Spleen (tissue), 11 donors: ENCODE results near the gene KREMEN1. TPM values are rescaled to one million over a fixed set of nuclear protein-coding genes. Genes with fewer than 3 reads are reported as not detected.

Source experiments
- DNase-seq: peaks from one replicate; pipeline ENCODE4 v3.0.0-alpha.2; 2020
- H3K27ac ChIP-seq, 8 donors: fragments of 200-600 bp; sonication (generic) in 7 of 8; 1 replicate in 4 of 8; 2 replicates in 4 of 8; pipeline versions ENCODE4 v1.5.0 to v1.8.0; 2016 to 2021; ENCODE audit warnings: inconsistent platforms in 4 of 8, mild to moderate bottlenecking in 4 of 8, moderate library complexity in 1 of 8
- H3K27me3 ChIP-seq, 7 donors: fragments of 200-600 bp; sonication (generic) in 6 of 7; replicated peaks in 1 of 7; 1 replicate in 4 of 7; 2 replicates in 3 of 7; pipeline versions ENCODE4 v1.5.0 to v1.8.0; 2016 to 2021; ENCODE audit warnings: inconsistent platforms in 3 of 7, mild to moderate bottlenecking in 1 of 7
- H3K36me3 ChIP-seq, 6 donors: fragments of 200-600 bp; sonication (generic) in 5 of 6; 1 replicate in 4 of 6; 2 replicates in 2 of 6; pipeline versions ENCODE4 v1.5.0 to v1.8.0; 2016 to 2021; ENCODE audit warnings: inconsistent platforms in 2 of 6
- H3K4me1 ChIP-seq, 6 donors: fragments of 200-600 bp; sonication (generic) in 5 of 6; 1 replicate in 3 of 6; 2 replicates in 3 of 6; pipeline versions ENCODE4 v1.5.0 to v1.8.0; 2016 to 2021; ENCODE audit warnings: inconsistent platforms in 3 of 6
- H3K4me3 ChIP-seq, 8 donors: fragments of 200-600 bp; sonication (generic) in 7 of 8; 1 replicate in 4 of 8; 2 replicates in 4 of 8; pipeline versions ENCODE4 v1.5.0 to v1.8.0; 2016 to 2021; ENCODE audit warnings: inconsistent platforms in 4 of 8, mild to moderate bottlenecking in 4 of 8, moderate library complexity in 2 of 8
- H3K9me3 ChIP-seq, 8 donors: fragments of 200-600 bp; sonication (generic) in 7 of 8; 1 replicate in 4 of 8; 2 replicates in 4 of 8; pipeline versions ENCODE4 v1.5.0 to v1.8.0; 2016 to 2021; ENCODE audit warnings: inconsistent platforms in 4 of 8
- POLR2A ChIP-seq, 3 donors: fragments of 450-650 bp; IDR thresholded peaks; one replicate each; pipeline ENCODE4 v1.5.1; 2017; ENCODE audit warnings: antibody characterized with exemption in 3 of 3, mild to moderate bottlenecking in 1 of 3
- POLR2AphosphoS5 ChIP-seq, 3 donors: sonication (generic); formaldehyde crosslinking; IDR thresholded peaks; one replicate each; pipeline ENCODE4 v1.5.1; 2017; ENCODE audit warnings: antibody characterized with exemption in 3 of 3
- WGBS, 5 donors: extraction: QIAGEN DNeasy Blood & Tissue Kit in 3 of 5; methylation state at CpG; one replicate each; pipeline versions ENCODE4 v1.1.5 to v1.1.7; 2013 to 2018; 5-methylcytosine and 5-hydroxymethylcytosine counted together
- intact Hi-C: fragments of 100-400 bp; cut with DNase I; formaldehyde crosslinking; loops from one replicate; pipeline ENCODE4 v1.15.0; 2023; ENCODE audit warnings: low total_unique reads
- polyA plus RNA-seq, 3 donors: library from polyadenylated mRNA; stranded (reverse); fragments of 200-250 nt; gene quantifications; one replicate each; pipeline ENCODE4 v1.2.1, GENCODE V29; 2013
- total RNA-seq, 7 donors: library from RNA; depleted of rRNA in 3 of 7; stranded (reverse); fragments of >200 nt in 3 of 7; fragmentation: NEBNext Ultra II Directional in 4 of 7; extraction: Animal tissue kit (Norgen Biotek cat#: 25700) in 4 of 7; gene quantifications; one replicate each; pipeline versions ENCODE4 v1.1.0 to v1.2.1, GENCODE V29; 2016 to 2021
- TF ChIP-seq, protein P1 (sequence below), 11 experiments: fragments of 200-600 bp in 7 of 11; fragments of 450-650 bp in 4 of 11; sonication (generic) in 4 of 11; IDR thresholded peaks in 8 of 11; conservative IDR thresholded peaks in 3 of 11; 1 replicate in 7 of 11; 2 replicates in 4 of 11; pipeline versions ENCODE4 v1.4.0 to v1.8.0; 2016 to 2021; ENCODE audit warnings: antibody characterized with exemption in 11 of 11, inconsistent platforms in 4 of 11, mild to moderate bottlenecking in 1 of 11
- donor health status: healthy with polysubstance abuse.
- donor health status: DM: no; HTN: no; CAD: no; lungs with moderate emphysema.
- donor health status: DM: no; HTN: no; CAD: no.
- donor health status: Bipolar disorder and iron deficiency.
- donor health status: healthy.
- donor health status: DM: no; HTN: no; CAD: no.
- donor health status: DM: yes; HTN: yes; CAD: no.

The KREMEN1 gene
- total and polyA plus RNA-seq, 10 donors = 1.5 to 41.3 (median 25.1) TPM

- no peaks in the 10 kb centered on the region for H3K9me3 ChIP-seq
- peaks cover 0 to 8% (median 2%) of the 10 kb centered on the region in 6 donors for H3K36me3 ChIP-seq
- no peaks in the 10 kb centered on the region for H3K4me1 ChIP-seq
- WGBS, 5 donors = 83 to 92% (median 89%) methylated on average over 14 of the region's 14 CpGs
- no peak overlapping the region for H3K27ac ChIP-seq
- H3K4me3 ChIP-seq = no peak overlapping the region
- TF ChIP-seq POLR2AphosphoS5 (IDR thresholded peaks at IDR 0.05) = no peak
- no peak for TF ChIP-seq POLR2A (IDR thresholded peaks at IDR 0.05)
- TF ChIP-seq, protein P1, sequence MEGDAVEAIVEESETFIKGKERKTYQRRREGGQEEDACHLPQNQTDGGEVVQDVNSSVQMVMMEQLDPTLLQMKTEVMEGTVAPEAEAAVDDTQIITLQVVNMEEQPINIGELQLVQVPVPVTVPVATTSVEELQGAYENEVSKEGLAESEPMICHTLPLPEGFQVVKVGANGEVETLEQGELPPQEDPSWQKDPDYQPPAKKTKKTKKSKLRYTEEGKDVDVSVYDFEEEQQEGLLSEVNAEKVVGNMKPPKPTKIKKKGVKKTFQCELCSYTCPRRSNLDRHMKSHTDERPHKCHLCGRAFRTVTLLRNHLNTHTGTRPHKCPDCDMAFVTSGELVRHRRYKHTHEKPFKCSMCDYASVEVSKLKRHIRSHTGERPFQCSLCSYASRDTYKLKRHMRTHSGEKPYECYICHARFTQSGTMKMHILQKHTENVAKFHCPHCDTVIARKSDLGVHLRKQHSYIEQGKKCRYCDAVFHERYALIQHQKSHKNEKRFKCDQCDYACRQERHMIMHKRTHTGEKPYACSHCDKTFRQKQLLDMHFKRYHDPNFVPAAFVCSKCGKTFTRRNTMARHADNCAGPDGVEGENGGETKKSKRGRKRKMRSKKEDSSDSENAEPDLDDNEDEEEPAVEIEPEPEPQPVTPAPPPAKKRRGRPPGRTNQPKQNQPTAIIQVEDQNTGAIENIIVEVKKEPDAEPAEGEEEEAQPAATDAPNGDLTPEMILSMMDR (IDR thresholded peaks at IDR 0.05 in 8 of 11, conservative IDR thresholded peaks at IDR 0.05 in 3 of 11) = no peak
- H3K27me3 ChIP-seq = no peaks in the 10 kb centered on the region
- no peak for DNase-seq
- intact Hi-C loops = no loop called here
Observed at GRCh38 chr22:29055192-29055830, 17.5 kb upstream of the KREMEN1 start.

DNA sequence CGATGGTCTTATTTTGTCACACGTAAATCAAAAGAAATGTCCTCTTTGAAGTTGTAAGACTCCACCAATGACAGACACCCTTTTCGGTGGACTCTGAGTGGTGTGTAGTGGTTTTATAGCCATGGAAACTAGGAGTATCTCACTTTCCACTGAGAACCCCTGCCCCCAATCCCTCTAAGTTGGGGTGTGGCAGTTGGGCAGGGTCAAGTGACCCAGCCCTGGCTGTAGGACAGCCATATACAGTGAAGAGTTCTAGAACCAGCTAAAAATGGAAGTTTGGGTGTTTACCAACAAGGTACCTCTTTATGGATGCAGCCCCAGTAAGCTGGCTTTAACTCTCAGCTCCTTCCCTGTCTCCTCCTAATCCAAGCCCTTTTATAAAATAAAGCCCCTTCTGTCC, 16.4 kb upstream of the KREMEN1 start:
- H3K4me1 ChIP-seq = peaks cover 0 to 9% (median 0%) of the 10 kb centered on the region in 6 donors
- no peaks in the 10 kb centered on the region for H3K36me3 ChIP-seq
- TF ChIP-seq, protein P1 (IDR thresholded peaks at IDR 0.05 in 8 of 11, conservative IDR thresholded peaks at IDR 0.05 in 3 of 11) = no peak
- no peak for TF ChIP-seq POLR2AphosphoS5 (IDR thresholded peaks at IDR 0.05)
- H3K4me3 ChIP-seq = no peak overlapping the region
- H3K27me3 ChIP-seq = peaks cover 0 to 6% (median 0%) of the 10 kb centered on the region in 7 donors
- 90 to 100% (median 93%) methylated on average over 3 of the region's 3 CpGs for WGBS, 5 donors
- intact Hi-C loops = no loop called here
- no peak for DNase-seq
- H3K27ac ChIP-seq = no peak overlapping the region
- no peaks in the 10 kb centered on the region for H3K9me3 ChIP-seq

DNA sequence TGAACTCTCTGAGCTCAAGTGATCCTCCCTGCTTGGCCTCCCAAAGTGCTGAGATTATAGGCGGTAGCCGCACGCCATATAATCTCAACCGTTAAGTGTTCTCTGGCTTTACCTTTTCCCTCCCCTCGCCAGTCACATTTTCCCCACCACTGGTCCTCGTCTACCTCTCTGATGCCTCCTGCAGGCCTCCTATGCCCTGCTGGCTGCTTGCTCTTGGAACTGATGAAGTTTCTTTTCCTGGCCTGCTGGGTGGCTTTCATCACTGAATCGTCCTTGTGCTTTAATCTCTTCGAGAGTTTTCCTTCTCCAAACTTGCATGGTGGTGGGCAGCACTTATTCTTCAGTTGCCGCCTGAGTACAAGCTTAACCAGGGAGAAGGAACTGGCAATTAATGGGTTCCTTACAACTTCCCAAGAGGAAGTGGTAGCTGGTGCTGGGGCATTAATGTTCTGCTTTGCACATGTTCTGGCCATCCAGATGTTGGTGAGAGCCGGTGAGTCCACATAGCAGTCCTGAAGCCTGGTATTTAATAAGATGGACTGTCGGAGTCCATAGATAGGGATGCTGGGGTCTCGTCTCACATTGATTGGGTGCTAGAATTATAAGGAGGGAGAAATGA, 12.5 kb upstream of the KREMEN1 start:
- Histone ChIP-seq H3K27me3 (peaks cover 0 to 24% (median 0%) of the 10 kb centered on the region in 7 donors), H3K36me3 (no peaks in the 10 kb centered on the region), H3K4me3 (no peak overlapping the region), H3K27ac (no peak overlapping the region), H3K9me3 (no peaks in the 10 kb centered on the region), H3K4me1 (peaks cover 0 to 10% (median 0%) of the 10 kb centered on the region in 6 donors)
- TF ChIP-seq, protein P1 (IDR thresholded peaks at IDR 0.05 in 8 of 11, conservative IDR thresholded peaks at IDR 0.05 in 3 of 11) = no peak
- no peak for TF ChIP-seq POLR2AphosphoS5 (IDR thresholded peaks at IDR 0.05)
- no peak for TF ChIP-seq POLR2A (IDR thresholded peaks at IDR 0.05)
- DNase-seq = no peak
- intact Hi-C loops = no loop called here
- 53 to 67% (median 64%) methylated on average over 12 of the region's 12 CpGs for WGBS, 5 donors

DNA sequence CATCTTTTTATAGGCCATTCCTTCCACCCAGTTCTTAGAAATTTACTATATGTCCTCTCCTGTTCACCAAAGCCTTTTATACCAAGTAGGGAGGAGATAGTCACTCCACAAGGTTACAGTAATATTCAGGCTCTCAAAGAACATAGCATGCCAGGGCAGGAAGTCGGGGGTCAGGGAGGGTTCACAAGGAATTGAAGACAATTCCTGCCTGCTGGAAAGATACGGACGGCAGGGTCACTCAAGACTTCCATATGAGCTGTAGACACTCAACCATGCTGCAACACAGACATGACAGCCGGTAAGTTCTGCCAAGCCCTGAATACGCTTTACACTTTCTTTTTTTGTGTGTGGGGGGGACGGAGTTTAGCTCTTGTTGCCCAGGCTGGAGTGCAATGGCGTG, 11.9 kb upstream of the KREMEN1 start:
- DNase-seq = no peak
- WGBS, 5 donors = 47 to 55% (median 54%) methylated on average over 7 of the region's 7 CpGs
- intact Hi-C loops = no loop called here

More for the DNA sequence above, 11.9 kb upstream of the KREMEN1 start:
- no peak overlapping the region for H3K4me3 ChIP-seq
- no peak overlapping the region for H3K27ac ChIP-seq
- H3K4me1 ChIP-seq = peaks cover 0 to 16% (median 0%) of the 10 kb centered on the region in 6 donors
- no peak for TF ChIP-seq POLR2A (IDR thresholded peaks at IDR 0.05)
- H3K36me3 ChIP-seq = no peaks in the 10 kb centered on the region
- peaks cover 0 to 24% (median 0%) of the 10 kb centered on the region in 7 donors for H3K27me3 ChIP-seq
- H3K9me3 ChIP-seq = no peaks in the 10 kb centered on the region
